Karpas-422 (cell line): Measurements from ENCODE around the gene KRT7. TPM values are rescaled to one million over a fixed set of nuclear protein-coding genes. Genes with fewer than 3 reads are reported as not detected.
A peak's percentile ranks its signal among the peaks of the same experiment; 100 is the strongest.

Experiments
- DNase-seq: peaks from one replicate; pipeline ENCODE4 v3.0.0-alpha.2; 2015
- H2AFZ ChIP-seq: fragments of 200-600 bp; sonication (generic); 2 replicates; pipeline ENCODE4 v1.6.1; 2014; ENCODE audit warnings: antibody characterized with exemption, low read length, mixed read lengths
- H3K27ac ChIP-seq: fragments of 200-600 bp; sonication (generic); 2 replicates; pipeline ENCODE4 v1.5.1; 2014; ENCODE audit warnings: mild to moderate bottlenecking, low read length, moderate library complexity
- H3K27me3 ChIP-seq: fragments of 200-600 bp; sonication (generic); 2 replicates; pipeline ENCODE4 v1.6.1; 2014; ENCODE audit warnings: low read length, mixed read lengths
- H3K36me3 ChIP-seq: fragments of 200-600 bp; sonication (generic); 2 replicates; pipeline ENCODE4 v1.6.1; 2014; ENCODE audit warnings: low read length, mixed read lengths; ENCODE audit not compliant: insufficient read depth
- H3K4me1 ChIP-seq: fragments of 200-600 bp; sonication (generic); 2 replicates; pipeline ENCODE4 v1.6.1; 2014; ENCODE audit warnings: mild to moderate bottlenecking, low read length, mixed read lengths
- H3K4me2 ChIP-seq: fragments of 200-600 bp; sonication (generic); 2 replicates; pipeline ENCODE4 v1.6.1; 2014; ENCODE audit warnings: low read length, low read depth, mild to moderate bottlenecking; ENCODE audit not compliant: poor library complexity, severe bottlenecking
- H3K4me3 ChIP-seq: fragments of 200-600 bp; sonication (generic); 2 replicates; pipeline ENCODE4 v1.5.1; 2014; ENCODE audit warnings: mild to moderate bottlenecking, antibody characterized with exemption, low read length, mixed read lengths
- H3K79me2 ChIP-seq: fragments of 200-600 bp; sonication (generic); 2 replicates; pipeline ENCODE4 v1.6.1; 2014; ENCODE audit warnings: mild to moderate bottlenecking, low read length, mixed read lengths
- H3K9ac ChIP-seq: fragments of 200-600 bp; sonication (generic); 2 replicates; pipeline ENCODE4 v1.6.0; 2014; ENCODE audit warnings: low read length
- H3K9me2 ChIP-seq: fragments of 200-600 bp; sonication (generic), shearing (Covaris generic); replicated peaks from 2 replicates; pipeline ENCODE4 v1.6.0; 2014; ENCODE audit warnings: mild to moderate bottlenecking, low read length, moderate library complexity; ENCODE audit not compliant: insufficient read depth
- H3K9me3 ChIP-seq: fragments of 300-700, 200-600 bp; sonication (generic); 2 replicates; pipeline ENCODE4 v1.6.1; 2014; ENCODE audit warnings: low read length, mixed read lengths
- H4K20me1 ChIP-seq: fragments of 200-600 bp; sonication (generic); 2 replicates; pipeline ENCODE4 v1.6.1; 2014; ENCODE audit warnings: mild to moderate bottlenecking, antibody characterized with exemption, low read length, low read depth; ENCODE audit not compliant: insufficient read depth
- total RNA-seq: library from RNA; depleted of rRNA; stranded (reverse); fragments of >200 nt; shearing (Covaris generic); gene quantifications from 2 replicates; pipeline ENCODE4 v1.2.3, GENCODE V29; 2014; ENCODE audit warnings: low replicate concordance

Gene KRT7
- total RNA-seq, 1 experiment from 2014 or later, result not detected

DNA sequence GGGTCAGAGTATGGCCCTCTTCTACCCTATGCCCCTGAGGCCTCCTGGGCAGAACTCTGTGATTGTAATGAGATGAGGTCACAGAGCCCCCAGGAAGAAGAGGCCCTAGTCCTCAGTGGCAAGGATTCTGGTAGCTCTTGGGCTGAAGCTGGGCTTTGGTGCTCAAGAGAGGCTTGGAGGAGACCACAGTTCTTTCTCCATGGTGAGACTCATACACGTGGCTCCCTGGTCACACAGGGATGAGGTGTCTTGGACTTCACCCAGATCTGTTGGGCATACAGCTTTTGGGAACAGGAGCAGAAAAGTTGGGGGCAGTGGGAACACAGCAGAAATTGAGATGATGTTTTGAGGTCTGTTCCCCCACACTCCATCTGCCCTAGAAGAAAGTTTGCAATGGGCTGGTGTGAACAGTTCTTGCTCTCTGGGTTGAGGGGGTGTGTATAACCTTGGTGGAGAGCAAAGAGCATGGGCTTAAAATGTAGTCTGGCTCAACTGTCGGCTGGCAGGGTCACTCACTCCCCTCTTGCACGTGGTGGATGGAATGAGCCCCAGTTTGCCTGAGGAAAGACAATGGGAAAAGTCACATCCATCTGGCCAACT lies 41.6 kb downstream of the KRT7 start, which contains the start of gene KRT86:
KRT86 (plus strand) TSS at position 125 of the 600 bp plus-strand sequence. CDS start 27,272 bp downstream, outside the sequence.
- Histone ChIP-seq H3K4me3 (no peak within 1 kb of the TSS), H3K36me3 (no peaks in the 10 kb centered on the region), H4K20me1 (no peaks in the 10 kb centered on the region), H3K4me1 (no peaks in the 10 kb centered on the region), H3K9me2 (no peaks in the 10 kb centered on the region), H3K79me2 (no peaks in the 10 kb centered on the region), H3K27me3 (no peaks in the 10 kb centered on the region), H3K9ac (no peak within 1 kb of the TSS), H2AFZ (no peak within 1 kb of the TSS), H3K4me2 (no peak within 1 kb of the TSS), H3K27ac (no peak within 1 kb of the TSS), H3K9me3 (no peaks in the 10 kb centered on the region)
- DNase-seq, result no peak

DNA sequence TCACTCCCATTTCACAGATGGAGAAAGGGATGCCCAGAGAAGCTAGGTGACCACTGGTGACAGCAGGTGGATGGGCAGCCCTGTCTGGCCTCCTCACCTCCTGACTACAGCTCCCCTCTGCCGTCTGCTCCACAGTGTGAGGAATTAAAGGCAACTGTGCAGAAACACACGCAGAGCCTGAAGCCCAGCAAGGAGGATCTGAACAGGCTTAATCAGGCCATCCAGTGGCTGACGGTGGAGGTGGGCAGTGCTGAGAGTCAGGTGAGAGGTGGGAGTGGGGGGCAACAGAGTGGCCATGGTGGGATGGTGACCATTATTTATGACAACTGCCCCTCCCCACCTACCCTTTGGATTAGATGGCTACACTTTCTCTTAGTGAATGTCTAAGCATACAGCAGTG lies 42.6 kb downstream of the KRT7 start:
- Histone ChIP-seq H3K9ac (no peak overlapping the region), H3K4me3 (no peak overlapping the region), H3K4me2 (no peak overlapping the region), H3K9me3 (no peaks in the 10 kb centered on the region), H4K20me1 (no peaks in the 10 kb centered on the region), H3K27ac (no peak overlapping the region), H3K36me3 (no peaks in the 10 kb centered on the region), H3K9me2 (no peaks in the 10 kb centered on the region), H3K27me3 (no peaks in the 10 kb centered on the region), H2AFZ (no peak overlapping the region), H3K79me2 (no peaks in the 10 kb centered on the region), H3K4me1 (no peaks in the 10 kb centered on the region)
- DNase-seq, result no peak

DNA sequence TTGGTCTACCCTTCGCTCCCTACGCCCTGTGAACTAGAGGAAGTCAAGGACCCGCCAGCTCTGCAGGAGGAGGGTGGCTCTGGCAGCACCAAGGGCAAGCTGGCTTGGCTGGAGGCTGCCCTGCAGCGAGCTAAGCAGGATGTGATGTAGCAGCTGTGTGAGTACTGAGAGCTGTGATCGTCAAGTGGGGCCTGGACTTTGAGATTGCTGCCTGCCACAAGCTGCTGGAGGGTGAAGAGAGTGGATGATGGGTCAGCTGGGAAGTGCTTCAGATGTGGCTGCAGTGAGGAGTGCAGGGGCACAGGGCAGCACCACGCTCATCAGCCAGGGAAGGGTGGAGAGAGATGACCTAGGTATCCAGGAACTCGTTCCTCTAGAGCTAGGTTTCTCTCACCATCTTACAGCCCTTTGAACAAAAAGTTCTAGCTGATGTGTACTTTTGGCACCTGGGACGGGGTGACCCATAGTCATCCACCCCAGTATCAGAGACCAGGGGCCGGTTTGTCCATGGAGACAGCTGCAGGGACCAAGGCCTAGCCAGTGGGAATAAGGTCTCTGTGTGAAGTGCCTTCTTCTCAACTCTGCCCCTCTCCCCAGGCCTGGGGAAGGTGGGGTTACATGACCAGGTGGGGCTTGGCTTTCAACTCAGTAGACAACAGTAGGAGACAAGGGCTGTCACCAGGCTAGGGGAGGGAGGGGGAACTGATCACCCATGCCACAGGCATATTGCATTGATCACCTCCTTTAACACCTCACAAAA lies 44.6 kb downstream of the KRT7 start:
- H3K9me2 ChIP-seq, result no peaks in the 10 kb centered on the region
- no peak overlapping the region for H3K27ac ChIP-seq
- no peak overlapping the region for H2AFZ ChIP-seq
- DNase-seq, result no peak
- H3K4me3 ChIP-seq, result no peak overlapping the region
- H3K36me3 ChIP-seq, result no peaks in the 10 kb centered on the region
- no peaks in the 10 kb centered on the region for H4K20me1 ChIP-seq
- no peak overlapping the region for H3K9ac ChIP-seq
- H3K4me1 ChIP-seq, result no peaks in the 10 kb centered on the region
- H3K27me3 ChIP-seq, result no peaks in the 10 kb centered on the region
- no peak overlapping the region for H3K4me2 ChIP-seq
- H3K9me3 ChIP-seq, result no peaks in the 10 kb centered on the region
- no peaks in the 10 kb centered on the region for H3K79me2 ChIP-seq

DNA sequence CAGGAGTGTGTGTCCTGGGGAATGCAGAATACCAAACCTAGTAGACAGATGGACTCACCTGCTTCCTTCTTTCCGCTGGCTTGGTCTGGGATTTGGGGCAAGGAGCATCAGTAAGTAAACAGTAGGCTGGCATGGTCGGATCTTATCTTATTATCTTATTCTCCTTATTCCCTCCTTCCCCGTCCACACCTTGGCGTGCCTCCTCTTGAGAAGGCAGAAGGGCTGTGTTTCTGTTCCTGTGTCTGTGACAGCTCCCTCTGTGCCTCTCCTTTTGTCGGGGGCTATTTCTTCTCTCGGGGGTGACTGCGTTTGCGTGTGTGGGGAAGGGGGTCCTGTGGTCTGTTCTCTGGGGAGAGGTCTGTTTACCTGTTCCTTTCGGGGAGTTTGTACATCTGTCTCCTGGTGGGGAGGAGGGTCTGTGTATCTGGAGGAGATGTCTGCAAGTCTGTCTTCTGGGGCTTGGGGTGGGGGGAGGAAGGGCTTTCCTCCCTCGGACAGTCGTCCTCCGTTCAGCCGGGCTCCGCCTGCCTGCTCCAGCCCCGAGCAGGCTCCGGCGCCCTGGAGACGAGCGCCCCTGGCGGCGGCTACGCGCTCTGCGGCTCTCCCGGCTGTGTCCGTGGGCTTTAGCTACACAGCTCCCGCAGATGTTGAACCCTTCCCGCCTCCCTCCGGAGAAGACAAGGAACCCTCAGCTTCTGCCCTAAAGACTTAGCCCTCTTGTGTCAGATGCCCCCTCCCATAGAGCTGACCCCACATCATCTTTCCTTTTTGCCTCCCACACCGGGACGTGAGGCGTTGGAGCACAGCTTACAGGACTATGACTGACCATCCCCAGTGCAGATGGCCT lies 45.8 kb downstream of the KRT7 start:
- Histone ChIP-seq H3K4me1 (no peaks in the 10 kb centered on the region), H3K9me2 (no peaks in the 10 kb centered on the region), H3K27ac (no peak overlapping the region), H3K36me3 (no peaks in the 10 kb centered on the region), H4K20me1 (no peaks in the 10 kb centered on the region), H3K4me3 (no peak overlapping the region), H3K9ac (no peak overlapping the region), H3K27me3 (no peaks in the 10 kb centered on the region), H2AFZ (no peak overlapping the region), H3K79me2 (no peaks in the 10 kb centered on the region), H3K9me3 (no peaks in the 10 kb centered on the region), H3K4me2 (no peak overlapping the region)
- peak; percentile 85 for DNase-seq

DNA sequence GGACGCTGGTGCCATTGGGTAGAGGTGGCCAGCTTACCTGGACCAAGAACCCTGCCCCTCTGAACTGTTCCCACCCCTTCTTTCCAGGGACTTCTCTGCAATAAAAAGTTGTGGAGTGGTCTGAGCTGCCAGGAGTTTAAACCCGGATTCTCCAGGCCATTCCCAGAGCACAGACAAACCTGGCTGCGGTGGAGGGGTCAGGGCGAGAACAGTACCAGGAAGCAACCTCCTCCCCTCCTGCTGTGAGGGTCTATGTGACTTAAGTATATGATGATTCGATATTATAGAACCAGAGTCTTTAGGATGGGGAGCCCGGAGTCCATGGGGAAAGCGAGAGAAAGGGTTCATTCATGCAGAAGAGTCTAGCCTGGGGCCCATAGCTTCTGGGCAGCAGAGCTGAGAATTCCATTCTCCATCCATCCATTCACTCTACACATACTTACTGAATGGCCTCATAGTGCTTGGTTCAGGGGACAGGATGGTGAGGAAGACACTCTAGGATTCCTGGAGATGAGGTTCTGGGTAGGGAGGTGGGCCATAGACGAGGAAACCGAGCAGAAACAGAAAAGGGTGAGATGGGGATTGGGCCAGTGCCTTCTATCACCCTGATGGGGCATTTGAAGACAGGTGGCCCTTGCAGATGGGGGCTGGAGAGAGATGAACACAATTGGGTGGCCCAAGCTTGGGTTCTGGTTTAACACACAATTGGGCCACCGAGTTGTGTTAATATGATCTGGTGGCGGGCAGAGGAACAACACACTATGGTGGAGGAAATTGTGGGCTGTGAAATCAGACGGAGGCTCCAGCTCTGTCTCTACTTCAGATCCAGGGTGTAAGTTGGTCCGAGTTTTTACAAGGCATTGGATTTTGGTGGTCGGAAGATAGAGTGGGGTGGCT lies 46.6 kb downstream of the KRT7 start:
- no peaks in the 10 kb centered on the region for H4K20me1 ChIP-seq
- H3K27ac ChIP-seq, result no peak overlapping the region
- no peaks in the 10 kb centered on the region for H3K79me2 ChIP-seq
- H3K4me3 ChIP-seq, result no peak overlapping the region
- no peak overlapping the region for H2AFZ ChIP-seq
- no peaks in the 10 kb centered on the region for H3K9me2 ChIP-seq
- H3K9ac ChIP-seq, result no peak overlapping the region
- H3K4me2 ChIP-seq, result no peak overlapping the region
- DNase-seq, result no peak
- H3K36me3 ChIP-seq, result no peaks in the 10 kb centered on the region
- no peaks in the 10 kb centered on the region for H3K9me3 ChIP-seq
- H3K4me1 ChIP-seq, result no peaks in the 10 kb centered on the region
- no peaks in the 10 kb centered on the region for H3K27me3 ChIP-seq

DNA sequence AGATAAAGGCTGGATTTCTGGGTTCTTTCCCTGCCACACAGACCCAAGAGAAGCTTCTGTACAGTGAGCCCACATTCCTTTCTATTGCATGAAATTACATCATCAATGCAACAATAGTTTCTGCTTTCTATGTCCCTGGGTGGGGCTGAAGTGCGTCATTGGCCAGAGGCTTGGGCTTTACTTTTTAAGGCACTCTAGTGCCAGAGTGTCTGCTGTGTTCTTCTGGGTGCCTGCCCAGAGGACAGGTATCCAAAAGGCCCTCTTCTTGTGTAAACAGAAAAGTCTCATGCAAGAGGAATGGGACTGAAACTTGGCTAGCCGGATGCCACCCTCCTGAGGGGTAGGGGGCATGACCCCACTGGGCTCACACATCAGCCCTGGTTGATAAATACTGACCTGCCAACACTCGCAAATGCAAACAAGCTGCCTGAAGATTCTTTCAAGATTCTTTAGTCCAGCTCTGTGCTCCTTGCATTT lies 47.3 kb downstream of the KRT7 start:
- H3K4me3 ChIP-seq, result no peak overlapping the region
- no peaks in the 10 kb centered on the region for H4K20me1 ChIP-seq
- H3K4me1 ChIP-seq, result no peaks in the 10 kb centered on the region
- no peak overlapping the region for H2AFZ ChIP-seq
- no peaks in the 10 kb centered on the region for H3K9me2 ChIP-seq
- H3K9ac ChIP-seq, result no peak overlapping the region
- H3K27me3 ChIP-seq, result no peaks in the 10 kb centered on the region
- DNase-seq, result no peak
- no peaks in the 10 kb centered on the region for H3K9me3 ChIP-seq
- H3K36me3 ChIP-seq, result no peaks in the 10 kb centered on the region
- no peaks in the 10 kb centered on the region for H3K79me2 ChIP-seq
- H3K27ac ChIP-seq, result no peak overlapping the region
- H3K4me2 ChIP-seq, result no peak overlapping the region

DNA sequence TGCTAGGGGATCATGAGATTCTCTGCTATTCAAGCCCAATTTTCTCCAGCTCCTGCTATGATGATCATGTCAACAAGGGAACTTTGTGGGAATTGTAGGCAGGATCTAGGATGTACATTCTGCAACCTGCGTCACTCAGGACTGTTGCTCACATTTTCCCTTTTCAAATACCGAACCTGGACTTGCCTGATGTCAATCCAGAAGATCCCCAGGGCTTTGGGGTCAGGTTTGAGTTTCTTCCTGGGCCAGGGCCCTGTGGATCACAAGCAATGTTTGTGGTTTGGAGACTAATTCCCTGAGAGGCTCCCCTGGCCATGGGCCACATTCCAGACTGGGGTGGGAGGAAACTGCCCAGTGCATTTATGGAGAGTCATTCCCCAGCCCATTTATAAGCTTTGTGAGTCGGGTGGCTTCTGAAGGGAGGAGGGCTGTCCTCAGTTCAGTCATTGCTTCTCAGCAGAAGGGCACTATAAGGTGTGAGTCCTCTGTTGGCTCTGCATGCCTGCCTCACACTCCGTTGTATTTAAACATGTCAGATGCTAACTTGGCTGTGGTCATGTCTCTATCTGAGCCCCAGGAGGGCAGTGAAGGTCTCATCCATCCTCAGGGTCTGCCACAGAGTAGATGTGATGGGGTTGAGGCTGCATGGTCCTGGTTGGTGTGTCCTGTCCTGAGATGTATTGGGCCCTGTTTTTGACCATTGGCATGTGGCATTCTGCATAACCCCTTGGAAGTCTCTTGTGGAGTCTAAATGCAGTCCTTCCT lies 47.9 kb downstream of the KRT7 start:
- Histone ChIP-seq H3K4me1 (no peaks in the 10 kb centered on the region), H3K9me2 (no peaks in the 10 kb centered on the region), H3K36me3 (no peaks in the 10 kb centered on the region), H3K4me3 (no peak overlapping the region), H3K27ac (no peak overlapping the region), H4K20me1 (no peaks in the 10 kb centered on the region), H3K27me3 (no peaks in the 10 kb centered on the region), H3K79me2 (no peaks in the 10 kb centered on the region), H3K9ac (no peak overlapping the region), H2AFZ (no peak overlapping the region), H3K4me2 (no peak overlapping the region), H3K9me3 (no peaks in the 10 kb centered on the region)
- no peak for DNase-seq
